Skeletal muscle tissue (tissue), 4 donors: ENCODE data around the gene RERE. TPM values are rescaled to one million over a fixed set of nuclear protein-coding genes. Genes with fewer than 3 reads are reported as not detected.
"Not testable (repeated sequence)": the region's sequence is repeated elsewhere in the genome, so short reads cannot be mapped to it uniquely, and the experiment has no call there.

Source experiments
- H3K27ac ChIP-seq: one replicate; pipeline ENCODE4 v1.7.0; 2013; ENCODE audit warnings: mild to moderate bottlenecking, low read depth, low read length, inconsistent platforms
- H3K27me3 ChIP-seq, 3 donors: one replicate each; pipeline ENCODE4 v1.7.0; 2013; ENCODE audit warnings: low read length in 3 of 3; ENCODE audit not compliant: control insufficient read depth in 3 of 3, insufficient read depth in 3 of 3
- H3K36me3 ChIP-seq, 3 donors: one replicate each; pipeline ENCODE4 v1.7.0; 2013; ENCODE audit warnings: low read length in 3 of 3; ENCODE audit not compliant: control insufficient read depth in 3 of 3, insufficient read depth in 3 of 3
- H3K4me1 ChIP-seq, 3 donors: one replicate each; pipeline ENCODE4 v1.7.0; 2013; ENCODE audit warnings: low read length in 3 of 3, mild to moderate bottlenecking in 3 of 3; ENCODE audit not compliant: control insufficient read depth in 3 of 3, insufficient read depth in 3 of 3
- H3K4me3 ChIP-seq, 3 donors: one replicate each; pipeline ENCODE4 v1.7.0; 2013; ENCODE audit warnings: low read length in 3 of 3
- H3K9ac ChIP-seq, 3 donors: one replicate each; pipeline ENCODE4 v1.7.0; 2013; ENCODE audit warnings: low read length in 3 of 3, mild to moderate bottlenecking in 3 of 3, moderate library complexity in 2 of 3, low read depth in 1 of 3
- H3K9me3 ChIP-seq, 3 donors: one replicate each; pipeline ENCODE4 v1.7.0; 2013; ENCODE audit warnings: low read length in 3 of 3; ENCODE audit not compliant: control insufficient read depth in 3 of 3
- total RNA-seq: library from RNA; depleted of rRNA; stranded (reverse); fragments of >200 nt; gene quantifications from one replicate; pipeline ENCODE4 v1.2.3, GENCODE V29; 2014
- donor health status: Osteomylitis.

Gene RERE
- total RNA-seq, 1 donor from 2014 or later: 212 TPM

GRCh38 chr1:8727316-8727715 lies 90.1 kb downstream of the RERE start:
- H3K4me1 ChIP-seq: peaks cover 5 to 13% (median 12%) of the 10 kb centered on the region in 3 donors
- not testable (repeated sequence) for H3K9me3 ChIP-seq, H3K9ac ChIP-seq, H3K27ac ChIP-seq, H3K27me3 ChIP-seq, H3K4me3 ChIP-seq, H3K36me3 ChIP-seq

GRCh38 chr1:8726801-8727186 lies 90.6 kb downstream of the RERE start:
- H3K4me1 ChIP-seq: peaks cover 5 to 13% (median 12%) of the 10 kb centered on the region in 3 donors
- not testable (repeated sequence) for H3K9ac ChIP-seq, H3K9me3 ChIP-seq, H3K36me3 ChIP-seq, H3K4me3 ChIP-seq, H3K27ac ChIP-seq, H3K27me3 ChIP-seq

- no peak overlapping the region for H3K27ac ChIP-seq
- no peaks in the 10 kb centered on the region for H3K27me3 ChIP-seq
- H3K9me3 ChIP-seq: no peaks in the 10 kb centered on the region
- peaks cover 5 to 11% (median 10%) of the 10 kb centered on the region in 3 donors for H3K4me1 ChIP-seq
- no peaks in the 10 kb centered on the region for H3K36me3 ChIP-seq
- H3K4me3 ChIP-seq: no peak overlapping the region
- H3K9ac ChIP-seq: no peak overlapping the region
These were observed 94.4 kb downstream of the RERE start for GRCh38 chr1:8723010-8723409.

GRCh38 chr1:8722366-8722765 lies 95.1 kb downstream of the RERE start:
- H3K9me3 ChIP-seq: no peaks in the 10 kb centered on the region
- no peak overlapping the region for H3K27ac ChIP-seq
- H3K27me3 ChIP-seq: no peaks in the 10 kb centered on the region
- peaks cover 0 to 5% (median 3%) of the 10 kb centered on the region in 3 donors for H3K4me1 ChIP-seq
- no peak overlapping the region for H3K4me3 ChIP-seq
- no peaks in the 10 kb centered on the region for H3K36me3 ChIP-seq
- no peak overlapping the region for H3K9ac ChIP-seq

- H3K4me1 ChIP-seq: peaks cover 0 to 3% (median 2%) of the 10 kb centered on the region in 3 donors
- no peak overlapping the region for H3K4me3 ChIP-seq
- no peaks in the 10 kb centered on the region for H3K27me3 ChIP-seq
- H3K9ac ChIP-seq: no peak overlapping the region
- no peak overlapping the region for H3K27ac ChIP-seq
- H3K9me3 ChIP-seq: no peaks in the 10 kb centered on the region
- no peaks in the 10 kb centered on the region for H3K36me3 ChIP-seq
These were observed 95.6 kb downstream of the RERE start for GRCh38 chr1:8721679-8722324.

GRCh38 chr1:8720347-8720746 lies 97.1 kb downstream of the RERE start:
- no peaks in the 10 kb centered on the region for H3K27me3 ChIP-seq
- no peaks in the 10 kb centered on the region for H3K4me1 ChIP-seq
- no peak overlapping the region for H3K9ac ChIP-seq
- no peaks in the 10 kb centered on the region for H3K36me3 ChIP-seq
- no peak overlapping the region for H3K27ac ChIP-seq
- no peaks in the 10 kb centered on the region for H3K9me3 ChIP-seq
- no peak overlapping the region for H3K4me3 ChIP-seq

GRCh38 chr1:8718850-8719361 lies 98.5 kb downstream of the RERE start:
- no peaks in the 10 kb centered on the region for H3K27me3 ChIP-seq
- H3K4me3 ChIP-seq: no peak overlapping the region

GRCh38 chr1:8717148-8717547 lies 100.3 kb downstream of the RERE start:
- H3K27ac ChIP-seq: no peak overlapping the region
- H3K9ac ChIP-seq: no peak overlapping the region
- H3K4me3 ChIP-seq: no peak overlapping the region
- no peaks in the 10 kb centered on the region for H3K9me3 ChIP-seq
- peaks cover 3 to 9% (median 8%) of the 10 kb centered on the region in 3 donors for H3K4me1 ChIP-seq
- no peaks in the 10 kb centered on the region for H3K36me3 ChIP-seq
- H3K27me3 ChIP-seq: no peaks in the 10 kb centered on the region

More at GRCh38 chr1:8718850-8719361, 98.5 kb downstream of the RERE start:
- H3K9ac ChIP-seq: no peak overlapping the region
- H3K27ac ChIP-seq: no peak overlapping the region
- H3K4me1 ChIP-seq: no peaks in the 10 kb centered on the region
- no peaks in the 10 kb centered on the region for H3K36me3 ChIP-seq
- no peaks in the 10 kb centered on the region for H3K9me3 ChIP-seq

GRCh38 chr1:8716238-8716637 lies 101.2 kb downstream of the RERE start:
- H3K4me3 ChIP-seq: no peak overlapping the region

GRCh38 chr1:8714173-8714572 lies 103.3 kb downstream of the RERE start:
- Histone ChIP-seq H3K9ac (no peak overlapping the region), H3K4me1 (peaks cover 3 to 12% (median 10%) of the 10 kb centered on the region in 3 donors), H3K36me3 (no peaks in the 10 kb centered on the region), H3K27ac (no peak overlapping the region), H3K4me3 (no peak overlapping the region), H3K9me3 (no peaks in the 10 kb centered on the region), H3K27me3 (no peaks in the 10 kb centered on the region)

More at GRCh38 chr1:8716238-8716637, 101.2 kb downstream of the RERE start:
- Histone ChIP-seq H3K4me1 (peaks cover 3 to 12% (median 10%) of the 10 kb centered on the region in 3 donors), H3K9ac (no peak overlapping the region), H3K27ac (no peak overlapping the region), H3K27me3 (no peaks in the 10 kb centered on the region), H3K9me3 (no peaks in the 10 kb centered on the region), H3K36me3 (no peaks in the 10 kb centered on the region)
